Fibroblast of pulmonary artery (primary cell): ENCODE measurements around the gene SLC6A3.
"Not testable (repeated sequence)": the region's sequence is repeated elsewhere in the genome, so short reads cannot be mapped to it uniquely, and the experiment has no call there.

Source experiments
- DNase-seq: peaks from one replicate; pipeline ENCODE4 v3.0.0-alpha.2; 2010; ENCODE audit warnings: low read depth
- H3K4me3 ChIP-seq: replicated peaks from 2 replicates; pipeline ENCODE4 v1.5.1; 2011; ENCODE audit warnings: low read depth, mild to moderate bottlenecking, control low read depth, low read length, moderate library complexity
- CTCF ChIP-seq: IDR thresholded peaks from 2 replicates; pipeline ENCODE4 v1.5.1; 2011; ENCODE audit warnings: mild to moderate bottlenecking, control low read depth, low read length, inconsistent platforms; ENCODE audit errors: missing control alignments

SLC6A3 gene

GRCh38 chr5:1366514-1366913, 78.7 kb downstream of the SLC6A3 start:
- TF ChIP-seq CTCF, result no peak
- H3K4me3 ChIP-seq, result no peak overlapping the region
- no peak for DNase-seq

- H3K4me3 ChIP-seq, result no peak overlapping the region
These were observed 81.0 kb downstream of the SLC6A3 start for GRCh38 chr5:1364211-1364610.

GRCh38 chr5:1363581-1363980, 81.7 kb downstream of the SLC6A3 start:
- DNase-seq, result no peak
- no peak overlapping the region for H3K4me3 ChIP-seq
- no peak for TF ChIP-seq CTCF

More at GRCh38 chr5:1364211-1364610, 81.0 kb downstream of the SLC6A3 start:
- TF ChIP-seq CTCF, result no peak
- DNase-seq, result no peak

DNA sequence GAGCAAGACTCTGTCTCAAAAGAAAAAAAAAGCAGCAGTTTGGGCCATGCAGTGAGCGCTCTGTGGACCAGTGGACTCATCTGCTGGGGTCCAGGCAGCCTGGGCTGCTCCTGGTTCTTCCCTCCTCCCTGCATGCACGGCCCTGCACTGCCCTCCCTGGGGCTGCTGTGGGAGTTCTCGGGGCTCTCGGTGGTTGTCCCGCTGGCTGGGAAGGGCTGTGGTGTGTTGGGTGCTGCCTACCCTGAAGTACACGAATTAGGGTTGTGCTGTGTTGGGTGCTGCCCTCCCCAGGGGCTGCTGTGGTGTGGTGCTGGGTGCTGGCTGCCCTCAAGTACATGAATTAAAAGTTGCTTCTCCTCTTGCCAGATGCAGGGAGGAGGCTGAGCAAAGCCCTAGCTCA, 82.1 kb downstream of the SLC6A3 start:
- TF ChIP-seq CTCF, result no peak
- no peak overlapping the region for H3K4me3 ChIP-seq
- no peak for DNase-seq

DNA sequence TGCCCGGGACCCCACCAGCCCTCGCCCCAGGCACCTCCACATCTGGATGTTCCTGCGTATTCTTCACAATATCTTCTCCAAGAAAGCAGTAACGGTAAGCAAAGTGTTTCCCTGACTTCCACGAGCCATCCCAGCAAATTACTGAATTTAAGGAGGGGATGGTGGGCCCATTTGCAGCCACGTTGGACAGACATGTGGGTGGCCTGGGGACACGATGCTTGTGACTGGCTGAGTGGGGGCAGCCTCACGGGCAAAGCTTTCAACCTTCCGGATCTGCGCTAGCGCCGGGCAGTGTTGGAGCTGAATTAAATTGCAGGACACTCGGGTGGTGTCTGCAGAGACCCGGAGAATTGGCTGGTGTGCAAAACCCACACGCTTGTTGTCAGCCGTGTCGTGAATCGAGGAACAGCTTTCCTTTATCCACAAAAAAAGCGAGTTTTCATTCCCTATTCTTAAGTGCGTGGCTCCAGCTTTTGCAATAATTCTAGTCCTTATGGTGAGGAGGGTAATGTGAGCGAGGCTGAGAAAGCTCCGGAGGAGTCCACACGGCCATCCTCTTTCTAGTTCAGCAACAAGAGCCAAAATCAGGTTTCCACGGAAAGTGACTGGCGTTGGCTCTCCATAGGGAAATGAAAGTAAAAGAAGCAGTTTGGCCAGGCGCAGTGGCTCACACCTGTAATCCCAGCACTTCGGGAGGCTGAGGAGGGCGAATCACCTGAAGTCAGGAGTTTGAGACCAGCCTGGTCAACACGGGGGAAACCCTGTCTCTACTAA, 82.8 kb downstream of the SLC6A3 start:
- no peak for DNase-seq
- H3K4me3 ChIP-seq, result no peak overlapping the region
- TF ChIP-seq CTCF, result no peak

DNA sequence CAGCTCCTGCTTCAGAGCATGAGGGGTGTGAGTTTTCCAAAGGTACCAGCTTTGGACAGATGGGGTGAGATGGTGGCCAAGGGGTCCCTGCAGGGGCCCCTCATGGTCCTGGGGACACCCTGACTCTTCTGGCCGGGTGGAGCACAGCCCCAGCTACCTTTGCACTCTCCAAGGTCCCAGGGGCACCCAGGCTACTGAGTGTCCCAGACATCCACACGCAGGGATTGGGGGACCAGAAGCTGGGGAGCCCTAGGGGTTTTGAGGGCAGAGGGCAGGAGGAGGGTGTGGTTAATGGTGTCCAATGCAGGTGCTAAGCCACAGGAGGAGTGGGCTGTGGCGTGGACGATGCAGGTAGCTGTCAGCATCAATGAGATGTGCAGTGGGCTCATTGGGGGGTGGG, 84.4 kb downstream of the SLC6A3 start:
- DNase-seq, result no peak
- no peak overlapping the region for H3K4me3 ChIP-seq
- TF ChIP-seq CTCF, result no peak

DNA sequence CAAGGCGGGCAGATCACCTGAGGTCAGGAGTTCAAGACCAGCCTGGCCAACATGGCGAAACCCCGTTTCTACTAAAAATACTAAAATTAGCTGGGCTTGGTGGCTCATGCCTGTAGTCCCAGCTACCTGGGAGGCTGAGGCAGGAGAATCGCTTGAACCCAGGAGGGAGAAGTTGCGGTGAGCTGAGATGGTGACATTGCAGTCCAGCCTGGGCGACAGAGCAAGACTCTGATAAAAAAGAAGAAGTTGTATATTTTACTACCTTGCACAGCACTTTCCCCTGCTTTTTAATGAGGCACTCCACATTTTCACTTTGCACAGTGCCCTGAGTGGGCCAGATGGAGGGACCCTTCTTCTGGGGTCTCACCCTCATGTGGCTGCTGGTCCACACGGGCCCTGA, 84.9 kb downstream of the SLC6A3 start:
- not testable (repeated sequence) for DNase-seq, H3K4me3 ChIP-seq
